ENCODE data around the gene MACO1. TPM values are rescaled to one million over a fixed set of nuclear protein-coding genes. Genes with fewer than 3 reads are reported as not detected.
"Not testable (repeated sequence)": the region's sequence is repeated elsewhere in the genome, so short reads cannot be mapped to it uniquely, and the experiment has no call there.

The MACO1 gene
- total RNA-seq, 1 donor from 2014 or later: 39.4 TPM

GRCh38 chr1:25503551-25504426 is 73.1 kb downstream of the MACO1 start:
- H3K4me3 Mint-ChIP-seq (ENCODE audit: unreplicated experiment): no peak overlapping the region
- no peak for DNase-seq (ENCODE audit: low spot score)
- peak overlapping the region; percentile 41 for H3K27ac Mint-ChIP-seq (ENCODE audit: unreplicated experiment)
- no peaks in the 10 kb centered on the region for H3K27me3 Mint-ChIP-seq (ENCODE audit: low read depth)
- no peaks in the 10 kb centered on the region for H3K9me3 Mint-ChIP-seq (ENCODE audit: low read depth)
- peaks cover 3% of the 10 kb centered on the region for H3K36me3 Mint-ChIP-seq (ENCODE audit: low read depth)
- H3K4me1 Mint-ChIP-seq (ENCODE audit: low read depth): peaks cover 68% of the 10 kb centered on the region
- peak; percentile 69 for TF ChIP-seq CTCF (IDR thresholded peaks at IDR 0.05)

GRCh38 chr1:25504706-25505595 is 74.3 kb downstream of the MACO1 start:
- no peak for DNase-seq (ENCODE audit: low spot score)
- Mint-ChIP-seq H3K4me1 (ENCODE audit: low read depth) (peaks cover 60% of the 10 kb centered on the region), H3K27ac (ENCODE audit: unreplicated experiment) (peak overlapping the region; percentile 68), H3K27me3 (ENCODE audit: low read depth) (no peaks in the 10 kb centered on the region), H3K9me3 (ENCODE audit: low read depth) (no peaks in the 10 kb centered on the region), H3K4me3 (ENCODE audit: unreplicated experiment) (no peak overlapping the region), H3K36me3 (ENCODE audit: low read depth) (peaks cover 1% of the 10 kb centered on the region)
- TF ChIP-seq CTCF (IDR thresholded peaks at IDR 0.05): no peak

- Mint-ChIP-seq H3K4me3 (ENCODE audit: unreplicated experiment) (no peak overlapping the region), H3K4me1 (ENCODE audit: low read depth) (peaks cover 51% of the 10 kb centered on the region), H3K27me3 (ENCODE audit: low read depth) (no peaks in the 10 kb centered on the region), H3K9me3 (ENCODE audit: low read depth) (no peaks in the 10 kb centered on the region), H3K36me3 (ENCODE audit: low read depth) (peaks cover 1% of the 10 kb centered on the region), H3K27ac (ENCODE audit: unreplicated experiment) (no peak overlapping the region)
- DNase-seq (ENCODE audit: low spot score): no peak
- TF ChIP-seq CTCF (IDR thresholded peaks at IDR 0.05): no peak
Measured at GRCh38 chr1:25505656-25506385, 75.1 kb downstream of the MACO1 start.

- DNase-seq (ENCODE audit: low spot score); H3K36me3 Mint-ChIP-seq (ENCODE audit: low read depth); H3K27me3 Mint-ChIP-seq (ENCODE audit: low read depth); H3K9me3 Mint-ChIP-seq (ENCODE audit: low read depth); H3K27ac Mint-ChIP-seq (ENCODE audit: unreplicated experiment); H3K4me3 Mint-ChIP-seq (ENCODE audit: unreplicated experiment): not testable (repeated sequence)
- peaks cover 41% of the 10 kb centered on the region for H3K4me1 Mint-ChIP-seq (ENCODE audit: low read depth)
Measured at GRCh38 chr1:25506566-25507463, 76.1 kb downstream of the MACO1 start.

- Mint-ChIP-seq H3K36me3 (ENCODE audit: low read depth) (no peaks in the 10 kb centered on the region), H3K4me1 (ENCODE audit: low read depth) (no peaks in the 10 kb centered on the region), H3K27me3 (ENCODE audit: low read depth) (no peaks in the 10 kb centered on the region), H3K27ac (ENCODE audit: unreplicated experiment) (no peak overlapping the region), H3K4me3 (ENCODE audit: unreplicated experiment) (no peak overlapping the region), H3K9me3 (ENCODE audit: low read depth) (no peaks in the 10 kb centered on the region)
- DNase-seq (ENCODE audit: low spot score): peak; percentile 58
- TF ChIP-seq CTCF (IDR thresholded peaks at IDR 0.05): no peak
Measured at GRCh38 chr1:25513666-25514065, 83.0 kb downstream of the MACO1 start.

All from chondrocyte (in vitro differentiated cells).